ENCODE results near the gene TNNC2.

DNA sequence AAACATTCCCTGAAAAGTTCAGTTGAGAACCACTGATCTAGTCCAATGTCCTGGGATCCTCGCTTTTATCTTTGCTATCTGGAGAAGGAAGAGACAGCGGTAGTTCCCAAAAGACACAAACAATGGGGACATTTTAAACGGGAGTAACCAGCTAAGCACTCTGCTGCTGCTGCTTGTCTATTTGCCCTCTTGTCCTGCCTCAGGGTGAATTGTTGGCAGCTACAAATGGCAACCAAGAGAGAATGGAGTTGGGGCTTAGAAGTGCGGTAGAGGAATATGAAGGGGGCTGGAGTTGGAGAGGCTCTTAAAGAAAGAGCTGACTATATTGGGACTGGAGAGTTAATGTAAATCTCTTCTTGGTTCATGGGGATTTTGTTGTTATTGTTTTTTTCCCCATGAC is 47.5 kb upstream of the TNNC2 start:
- TF ChIP-seq CREB1 (IDR thresholded peaks at IDR 0.05; ENCODE audit: low read depth) (no peak), EGR1 (IDR thresholded peaks at IDR 0.05) (no peak)

Measured in Ishikawa (cell line).